GM06990 (cell line): ENCODE results near the gene PPP1R12A.
"Not testable (repeated sequence)": the region's sequence is repeated elsewhere in the genome, so short reads cannot be mapped to it uniquely, and the experiment has no call there.

Experiments
- DNase-seq: peaks from one replicate; pipeline ENCODE4 v3.0.0-alpha.2; 2011; ENCODE audit not compliant: insufficient read length; ENCODE audit errors: extremely low read depth
- H3K27me3 ChIP-seq: replicated peaks from 2 replicates; pipeline ENCODE4 v1.6.0; 2011; ENCODE audit warnings: low read length; ENCODE audit not compliant: control insufficient read depth, insufficient read depth
- H3K36me3 ChIP-seq: 2 replicates; pipeline ENCODE4 v1.5.1; 2011; ENCODE audit warnings: low read length; ENCODE audit not compliant: control insufficient read depth, insufficient read depth
- H3K4me3 ChIP-seq: replicated peaks from 2 replicates; pipeline ENCODE4 v1.5.1; 2011; ENCODE audit warnings: low read depth, mild to moderate bottlenecking, control low read depth, low read length
- CTCF ChIP-seq: IDR thresholded peaks from 2 replicates; pipeline ENCODE4 v1.5.1; 2011; ENCODE audit warnings: low read length, control low read depth, mild to moderate bottlenecking, inconsistent platforms; ENCODE audit not compliant: insufficient read depth, poor library complexity, severe bottlenecking

The PPP1R12A gene

GRCh38 chr12:79955561-79955960 is 20.7 kb upstream of the PPP1R12A start:
- Histone ChIP-seq H3K27me3 (no peaks in the 10 kb centered on the region), H3K4me3 (no peak overlapping the region)
- DNase-seq = no peak

DNA sequence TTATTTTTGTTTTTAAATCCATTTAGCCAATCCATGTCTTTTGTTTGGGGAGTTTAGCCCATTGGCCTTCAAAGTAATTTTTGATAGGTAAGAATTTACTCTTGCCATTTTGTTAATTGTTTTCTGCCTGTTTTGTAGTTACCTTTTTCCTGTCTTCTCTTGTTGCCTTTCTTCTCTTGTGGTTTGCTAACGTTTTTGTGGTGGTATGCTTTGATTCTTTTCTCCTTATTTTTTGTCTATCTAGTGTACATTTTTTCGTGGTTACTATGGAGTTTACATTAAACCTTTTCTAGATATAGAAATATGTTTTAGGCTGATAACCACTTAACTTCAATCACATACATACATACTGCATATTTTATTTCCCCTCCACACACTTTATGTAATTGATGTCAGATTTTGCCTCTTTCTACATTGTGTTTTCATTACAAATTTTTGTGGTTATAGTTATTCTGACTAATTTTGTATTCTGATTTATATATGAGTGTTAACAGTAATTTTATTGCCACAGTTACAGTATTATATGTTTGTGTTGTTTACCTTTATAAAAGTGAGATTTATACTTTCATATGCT is 19.2 kb upstream of the PPP1R12A start:
- no peak for TF ChIP-seq CTCF
- Histone ChIP-seq H3K36me3 (no peaks in the 10 kb centered on the region), H3K4me3 (no peak overlapping the region), H3K27me3 (no peaks in the 10 kb centered on the region)
- DNase-seq = no peak

More at GRCh38 chr12:79955561-79955960, 20.7 kb upstream of the PPP1R12A start:
- no peak for TF ChIP-seq CTCF
- no peaks in the 10 kb centered on the region for H3K36me3 ChIP-seq

- no peak overlapping the region for H3K4me3 ChIP-seq
- TF ChIP-seq CTCF = no peak
- H3K36me3 ChIP-seq = no peaks in the 10 kb centered on the region
- DNase-seq = no peak
- no peaks in the 10 kb centered on the region for H3K27me3 ChIP-seq
Measured at GRCh38 chr12:79949098-79949497, 14.2 kb upstream of the PPP1R12A start.

DNA sequence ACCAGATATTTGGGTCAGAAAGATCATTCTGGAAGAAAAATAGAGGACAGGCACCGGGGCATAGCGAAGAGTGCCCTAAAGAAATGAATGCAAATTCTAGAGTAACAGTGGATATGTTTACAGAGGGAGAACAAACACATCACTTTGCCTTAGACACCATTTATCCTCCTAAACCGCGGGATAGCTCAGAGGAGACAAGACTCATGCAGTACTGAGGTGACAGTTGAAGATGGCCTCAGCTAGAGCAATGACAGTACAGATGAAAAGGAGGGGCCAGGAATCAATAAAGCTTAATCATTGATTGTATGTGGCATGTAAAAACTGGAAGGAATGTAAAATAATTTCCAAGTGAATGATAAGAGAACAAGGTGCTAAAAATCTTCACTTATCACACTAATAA is 10.5 kb upstream of the PPP1R12A start:
- Histone ChIP-seq H3K27me3 (no peaks in the 10 kb centered on the region), H3K4me3 (no peak overlapping the region), H3K36me3 (no peaks in the 10 kb centered on the region)
- no peak for DNase-seq
- no peak for TF ChIP-seq CTCF

GRCh38 chr12:79944565-79944964 is 9.7 kb upstream of the PPP1R12A start:
- Histone ChIP-seq H3K4me3 (no peak overlapping the region), H3K27me3 (no peaks in the 10 kb centered on the region), H3K36me3 (no peaks in the 10 kb centered on the region)
- no peak for DNase-seq
- TF ChIP-seq CTCF = no peak

DNA sequence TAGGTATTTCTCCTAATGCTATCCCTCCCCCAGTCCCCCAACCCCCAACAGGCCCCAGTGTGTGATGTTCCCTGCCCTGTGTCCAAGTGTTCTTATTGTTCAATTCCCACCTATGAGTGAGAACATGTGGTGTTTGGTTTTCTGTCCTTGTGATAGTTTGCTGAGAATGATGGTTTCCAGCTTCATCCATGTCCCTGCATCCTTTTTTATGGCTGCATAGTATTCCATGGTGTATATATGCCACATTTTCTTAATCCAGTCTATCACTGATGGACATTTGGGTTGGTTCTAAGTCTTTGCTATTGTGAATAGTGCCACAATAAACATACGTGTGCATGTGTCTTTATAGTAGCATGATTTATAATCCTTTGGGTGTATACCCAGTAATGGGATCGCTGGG is 7.9 kb upstream of the PPP1R12A start:
- not testable (repeated sequence) for DNase-seq, H3K36me3 ChIP-seq, H3K27me3 ChIP-seq, H3K4me3 ChIP-seq
